SU-DHL-6 (cell line): ENCODE data around the gene EHMT2.

ENCODE experiments used
- CTCF ChIP-seq: fragments of 200-600 bp; sonication (generic); IDR thresholded peaks from one replicate; pipeline ENCODE4 v1.5.1; 2017; ENCODE audit warnings: antibody characterized with exemption, mild to moderate bottlenecking, low read length, moderate library complexity; ENCODE audit not compliant: insufficient read depth, poor library complexity, severe bottlenecking
- EZH2phosphoT487 ChIP-seq: fragments of 200-600 bp; sonication (generic), shearing (Covaris generic); conservative IDR thresholded peaks from 2 replicates; pipeline ENCODE4 v1.6.1; 2018; ENCODE audit warnings: mild to moderate bottlenecking, antibody characterized with exemption, low read length, moderate library complexity, mixed read lengths

GRCh38 chr6:31915756-31916155, 18.3 kb upstream of the EHMT2 start:
- TF ChIP-seq EZH2phosphoT487 (no peak), CTCF (no peak)
